K562 (cell line): ENCODE results near the gene ALG9. TPM values are rescaled to one million over a fixed set of nuclear protein-coding genes. Genes with fewer than 3 reads are reported as not detected.

Source experiments
- ATAC-seq: fragments of 200-7000 bp; cut with Tn5 transposase; 3 replicates; pipeline ENCODE4 v1.9.1; 2020; ENCODE audit warnings: moderate library complexity
- BruUV-seq: library from RNA; stranded (reverse); fragments of 400-500 nt; replicated peaks from 2 replicates; lab custom pipeline; 2021; lab: Mats Ljungman, UMichigan
- CTCF ChIA-PET: fragments of 300-600 bp; formaldehyde crosslinking; extraction: SDS; loops from one replicate; lab custom pipeline; 2021; ENCODE audit warnings: low intra/inter-chr PET ratio; lab: Yijun Ruan, JAX
- POLR2A ChIA-PET: fragments of 300-600, 350-650 bp; sonication (Branson Sonifier 250); formaldehyde crosslinking; extraction: SDS; loops from one replicate; lab custom pipeline; 2021; ENCODE audit warnings: antibody characterized with exemption, inconsistent platforms; lab: Yijun Ruan, JAX
- DNase-seq, 4 experiments: peaks; one replicate each; pipeline versions ENCODE4 v3.0.0 to v3.0.0-alpha.2; 2011 to 2018; ENCODE audit warnings: low spot score in 3 of 4, mixed read lengths in 3 of 4; ENCODE audit errors: extremely low read depth in 1 of 4
- FAIRE-seq: peaks from 2 replicates; lab custom pipeline; 2011; peaks lifted over from hg19 to GRCh38; lab: Jason Lieb, UNC
- H2AFZ ChIP-seq: 2 replicates; pipeline ENCODE4 v1.6.0; 2011; ENCODE audit warnings: low read depth, low read length, control low read depth, inconsistent platforms
- H3K27ac ChIP-seq: fragments of 200-600 bp; 3 replicates; pipeline ENCODE4 v1.8.0; 2011; ENCODE audit warnings: low read depth, mild to moderate bottlenecking, control low read depth, inconsistent platforms, low read length, moderate library complexity, mixed read lengths; ENCODE audit errors: extremely low read depth
- H3K27me3 ChIP-seq, 2 experiments: fragments of 300-600 bp in 1 of 2; 2 replicates in 1 of 2; 3 replicates in 1 of 2; pipeline versions ENCODE4 v1.6.0 to v1.8.0; 2011; ENCODE audit warnings: inconsistent platforms in 2 of 2, low read length in 2 of 2, mild to moderate bottlenecking in 1 of 2, mixed read lengths in 1 of 2, moderate library complexity in 1 of 2; ENCODE audit not compliant: control insufficient read depth in 2 of 2, insufficient read depth in 2 of 2
- H3K36me3 ChIP-seq: fragments of 300-600 bp; 3 replicates; pipeline ENCODE4 v1.8.0; 2011; ENCODE audit warnings: mild to moderate bottlenecking, low read length, inconsistent platforms; ENCODE audit not compliant: control insufficient read depth, insufficient read depth
- H3K4me1 ChIP-seq, 2 experiments: fragments of 200-600 bp in 1 of 2; replicated peaks in 1 of 2; 2 replicates in 1 of 2; 3 replicates in 1 of 2; pipeline versions ENCODE4 v1.5.1 to v1.8.0; 2011; ENCODE audit warnings: inconsistent platforms in 2 of 2, low read length in 2 of 2, mild to moderate bottlenecking in 1 of 2, mixed read lengths in 1 of 2, moderate library complexity in 1 of 2; ENCODE audit not compliant: control insufficient read depth in 2 of 2, insufficient read depth in 2 of 2
- H3K4me2 ChIP-seq: 2 replicates; pipeline ENCODE4 v1.6.1; 2011; ENCODE audit warnings: low read length, control low read depth, inconsistent platforms, mixed read lengths; ENCODE audit not compliant: insufficient read depth
- H3K4me3 ChIP-seq: fragments of 200-600 bp; sonication (generic), shearing (Covaris generic); 2 replicates; pipeline ENCODE4 v1.5.1; 2016; ENCODE audit warnings: control low read depth, inconsistent platforms
- H3K79me2 ChIP-seq: fragments of 200-600 bp; 3 replicates; pipeline ENCODE4 v1.8.0; 2011; ENCODE audit warnings: low read length, inconsistent platforms; ENCODE audit not compliant: control insufficient read depth, insufficient read depth
- H3K9ac ChIP-seq, 2 experiments: 2 replicates each; pipeline versions ENCODE4 v1.6.0 to v1.6.1; 2011; ENCODE audit warnings: low read depth in 2 of 2, low read length in 2 of 2, control low read depth in 1 of 2, inconsistent platforms in 1 of 2, mild to moderate bottlenecking in 1 of 2, mixed read lengths in 1 of 2; ENCODE audit not compliant: insufficient read depth in 1 of 2
- H3K9me1 ChIP-seq: one replicate; pipeline ENCODE4 v1.6.0; 2011; ENCODE audit warnings: inconsistent platforms, mild to moderate bottlenecking, low read length, moderate library complexity; ENCODE audit not compliant: control insufficient read depth, insufficient read depth
- H3K9me3 ChIP-seq: replicated peaks from 2 replicates; pipeline ENCODE4 v1.5.1; 2011; ENCODE audit warnings: low read depth, low read length, inconsistent platforms; ENCODE audit not compliant: control insufficient read depth, insufficient read depth
- H4K20me1 ChIP-seq: replicated peaks from 2 replicates; pipeline ENCODE4 v1.6.1; 2011; ENCODE audit warnings: low read length, inconsistent platforms, mixed read lengths; ENCODE audit not compliant: control insufficient read depth, insufficient read depth
- C11orf30 ChIP-seq: fragments of 450-650 bp; IDR thresholded peaks from 2 replicates; pipeline ENCODE4 v1.6.1; 2016; ENCODE audit warnings: low read depth, mild to moderate bottlenecking
- CBFB ChIP-seq: sonication (generic); formaldehyde crosslinking; IDR thresholded peaks from 2 replicates; pipeline ENCODE4 v1.4.0; 2020; ENCODE audit warnings: mild to moderate bottlenecking, missing genetic modification reagents
- ETV1 ChIP-seq: fragments of 450-650 bp; conservative IDR thresholded peaks from 2 replicates; pipeline ENCODE4 v1.6.1; 2016; ENCODE audit warnings: missing genetic modification characterization, control low read depth, low read depth, missing compliant biosample characterization
- HDAC6 ChIP-seq: IDR thresholded peaks from 2 replicates; pipeline ENCODE4 v1.6.1; 2012; ENCODE audit warnings: low read depth, mild to moderate bottlenecking, control low read depth, inconsistent platforms, low read length, moderate library complexity
- KAT2B ChIP-seq: IDR thresholded peaks from one replicate; pipeline ENCODE4 v1.6.1; 2012; ENCODE audit warnings: low read depth, mild to moderate bottlenecking, control low read depth, inconsistent platforms, low read length, moderate library complexity
- MLLT1 ChIP-seq, 2 experiments: fragments of 450-650 bp; IDR thresholded peaks; 2 replicates each; pipeline ENCODE4 v1.6.1; 2016
- MNT ChIP-seq, 2 experiments: fragments of 450-650 bp; conservative IDR thresholded peaks; 2 replicates each; pipeline ENCODE4 v1.6.1; 2017; ENCODE audit warnings: mild to moderate bottlenecking in 2 of 2, moderate library complexity in 2 of 2
- NKRF ChIP-seq: fragments of 450-650 bp; IDR thresholded peaks from 2 replicates; pipeline ENCODE4 v1.6.1; 2016; ENCODE audit warnings: borderline replicate concordance
- NUFIP1 ChIP-seq: fragments of 450-650 bp; IDR thresholded peaks from 2 replicates; pipeline ENCODE4 v1.6.1; 2018; ENCODE audit not compliant: partially characterized antibody
- PBX2 ChIP-seq, 2 experiments: IDR thresholded peaks in 1 of 2; conservative IDR thresholded peaks in 1 of 2; 2 replicates each; pipeline ENCODE4 v1.6.1; 2016; ENCODE audit warnings: low read depth in 2 of 2, mild to moderate bottlenecking in 1 of 2, missing compliant biosample characterization in 1 of 2, missing genetic modification characterization in 1 of 2, moderate library complexity in 1 of 2
- POLR3G ChIP-seq: IDR thresholded peaks from 2 replicates; pipeline ENCODE4 v1.6.1; 2011; ENCODE audit not compliant: insufficient read length, insufficient replicate concordance; ENCODE audit errors: extremely low read depth
- U2AF2 ChIP-seq: fragments of 200-400 bp; formaldehyde crosslinking; optimal IDR thresholded peaks from 2 replicates; pipeline ENCODE3; 2017; ENCODE audit warnings: low read depth, mild to moderate bottlenecking, low read length
- XRCC3 ChIP-seq: fragments of 450-650 bp; IDR thresholded peaks from 2 replicates; pipeline ENCODE4 v1.6.1; 2017; ENCODE audit warnings: mild to moderate bottlenecking, moderate library complexity
- ZC3H8 ChIP-seq: fragments of 450-650 bp; IDR thresholded peaks from 2 replicates; pipeline ENCODE4 v1.6.1; 2017
- ZNF408 ChIP-seq: fragments of 250-450 bp; sonication (Bioruptor Pico); IDR thresholded peaks from 2 replicates; pipeline ENCODE4 v1.4.0; 2020; ENCODE audit warnings: low read depth, mild to moderate bottlenecking, moderate library complexity
- ZNF696 ChIP-seq: fragments of 250-450 bp; sonication (Bioruptor Pico); conservative IDR thresholded peaks from 2 replicates; pipeline ENCODE4 v1.4.0; 2020; ENCODE audit warnings: mild to moderate bottlenecking, moderate library complexity
- WGBS: fragments of 100-300 bp; shearing (Covaris generic); methylation state at CpG from one replicate; pipeline ENCODE4 v1.1.6; 2016; ENCODE audit warnings: low coverage, mixed read lengths; ENCODE audit not compliant: insufficient coverage; ENCODE audit errors: missing lambda C conversion rate; 5-methylcytosine and 5-hydroxymethylcytosine counted together
- in situ Hi-C: fragments of 300-500 bp; cut with MboI; formaldehyde crosslinking; loops from 4 replicates; pipeline ENCODE4 v1.15.0; 2018; ENCODE audit warnings: inconsistent platforms, mixed read lengths
- intact Hi-C: fragments of 100-400 bp; cut with micrococcal nuclease; formaldehyde crosslinking; loops from 2 replicates; pipeline ENCODE4 v1.14.2; 2022
- polyA plus RNA-seq, 8 experiments: library from polyadenylated mRNA; depleted of rRNA in 4 of 8; stranded (reverse) in 5 of 8; unstranded in 3 of 8; fragments of >200 nt; fragmentation: Nextera tagmentation in 2 of 8; fragmentation: Illumina TruSeq in 1 of 8; extraction: Ambion mirVana in 2 of 8; extraction: Trizol in 1 of 8; gene quantifications; 2 replicates each; pipeline versions ENCODE4 v1.2.1 to v1.2.3, GENCODE V29; 2011 to 2014; ENCODE audit warnings: inconsistent platforms in 1 of 8, missing spikeins in 1 of 8
- total RNA-seq, 7 experiments: library from RNA; depleted of rRNA in 6 of 7; stranded (reverse); fragments of >200 nt in 6 of 7; fragmentation: Illumina TruSeq in 2 of 7; extraction: Trizol in 2 of 7; gene quantifications; 2 replicates each; pipeline versions ENCODE4 v1.2.1 to v1.2.3, GENCODE V29; 2011 to 2021; ENCODE audit warnings: low replicate concordance in 1 of 7

ALG9 gene
- total and polyA plus RNA-seq, 9 of the 15 experiments (the other 6 are each of a cell fraction or from before 2014, with no cell fraction given): 11.5 to 40.5 (median 24.9) TPM

GRCh38 chr11:111808834-111809233 is 62.5 kb downstream of the ALG9 start:
- Histone ChIP-seq H4K20me1 (no peaks in the 10 kb centered on the region), H3K27me3 (no peaks in the 10 kb centered on the region), H3K36me3 (peaks cover 20% of the 10 kb centered on the region; the same call in 2 of the 3 replicates), H3K9ac (peak overlapping the region in 1 of 2 experiments; percentile 43; a peak in 1 of 4 replicates), H3K4me2 (no peak overlapping the region), H3K9me3 (no peaks in the 10 kb centered on the region), H3K27ac (no peak overlapping the region), H3K4me3 (no peak overlapping the region), H2AFZ (no peak overlapping the region), H3K4me1 (no peaks in the 10 kb centered on the region), H3K9me1 (no peaks in the 10 kb centered on the region), H3K79me2 (no peaks in the 10 kb centered on the region)
- POLR2A ChIA-PET: no interaction called here
- no TSS peak for BruUV-seq
- intact Hi-C loops: no loop called here
- in situ Hi-C loops: no loop called here
- CTCF ChIA-PET: no interaction called here
- no peak for FAIRE-seq
- no peak for DNase-seq
- 88% methylated on average over 2 of the region's 2 CpGs for WGBS
- no peak for ATAC-seq
- no peak for TF ChIP-seq ZNF696
- no peak for TF ChIP-seq ETV1
- TF ChIP-seq KAT2B: no peak
- no peak for TF ChIP-seq ZC3H8
- TF ChIP-seq MNT (conservative IDR thresholded peaks at IDR 0.05): no peak
- TF ChIP-seq NUFIP1: no peak
- no peak for TF ChIP-seq XRCC3
- TF ChIP-seq POLR3G: no peak
- TF ChIP-seq NKRF: no peak
- no peak for TF ChIP-seq ZNF408
- TF ChIP-seq C11orf30: no peak
- no peak for TF ChIP-seq MLLT1 (IDR thresholded peaks at IDR 0.05)
- TF ChIP-seq U2AF2: no peak
- no peak for TF ChIP-seq HDAC6
- no peak for TF ChIP-seq CBFB (CRISPR knock-in tag)
- no peak for TF ChIP-seq PBX2 (CRISPR knock-in tag; IDR thresholded peaks at IDR 0.05; ENCODE audit: low read depth)
- no peak for TF ChIP-seq PBX2 (tag; conservative IDR thresholded peaks at IDR 0.05; ENCODE audit: low read depth)
